Fibroblast of lung (primary cell): ENCODE measurements around the gene STK10. TPM values are rescaled to one million over a fixed set of nuclear protein-coding genes. Genes with fewer than 3 reads are reported as not detected.
"Not testable (repeated sequence)": the region's sequence is repeated elsewhere in the genome, so short reads cannot be mapped to it uniquely, and the experiment has no call there.

Source experiments
- DNase-seq, 2 donors: peaks; one replicate each; pipeline versions ENCODE4 v3.0.0 to v3.0.0-alpha.2; 2010; ENCODE audit warnings: low read depth in 2 of 2
- H2AFZ ChIP-seq: 2 replicates; pipeline ENCODE4 v1.5.1; 2012; ENCODE audit warnings: low read length, control low read depth, inconsistent platforms
- H3K27ac ChIP-seq: 2 replicates; pipeline ENCODE4 v1.5.1; 2011; ENCODE audit warnings: low read length, control low read depth; ENCODE audit not compliant: insufficient read depth
- H3K27me3 ChIP-seq: 2 replicates; pipeline ENCODE4 v1.5.1; 2011; ENCODE audit warnings: mild to moderate bottlenecking, low read length; ENCODE audit not compliant: control insufficient read depth, insufficient read depth
- H3K36me3 ChIP-seq: 2 replicates; pipeline ENCODE4 v1.5.1; 2011; ENCODE audit warnings: low read length; ENCODE audit not compliant: control insufficient read depth, insufficient read depth
- H3K4me1 ChIP-seq: 2 replicates; pipeline ENCODE4 v1.5.1; 2011; ENCODE audit warnings: low read length; ENCODE audit not compliant: control insufficient read depth, insufficient read depth; ENCODE audit errors: extremely low read depth
- H3K4me2 ChIP-seq: 2 replicates; pipeline ENCODE4 v1.5.1; 2011; ENCODE audit warnings: low read length, control low read depth; ENCODE audit not compliant: insufficient read depth; ENCODE audit errors: extremely low read depth
- H3K4me3 ChIP-seq, 4 experiments: fragments of 200-600 bp in 1 of 4; sonication (generic) in 1 of 4; replicated peaks in 1 of 4; 2 replicates each; pipeline ENCODE4 v1.5.1; 2011 to 2016; ENCODE audit warnings: low read length in 4 of 4, low read depth in 3 of 4, mild to moderate bottlenecking in 3 of 4, control low read depth in 2 of 4, inconsistent platforms in 1 of 4, mixed read lengths in 1 of 4; ENCODE audit not compliant: insufficient read depth in 1 of 4; ENCODE audit errors: control extremely low read depth in 1 of 4
- H3K79me2 ChIP-seq: 2 replicates; pipeline ENCODE4 v1.5.1; 2012; ENCODE audit warnings: mild to moderate bottlenecking, low read length, inconsistent platforms; ENCODE audit not compliant: control insufficient read depth, insufficient read depth
- H3K9ac ChIP-seq: 2 replicates; pipeline ENCODE4 v1.5.1; 2011; ENCODE audit warnings: mild to moderate bottlenecking, low read length, control low read depth; ENCODE audit not compliant: insufficient read depth
- H3K9me3 ChIP-seq: 2 replicates; pipeline ENCODE4 v1.5.1; 2012; ENCODE audit warnings: low read depth, low read length; ENCODE audit not compliant: control insufficient read depth, insufficient read depth
- H4K20me1 ChIP-seq: 2 replicates; pipeline ENCODE4 v1.5.1; 2011; ENCODE audit warnings: low read length; ENCODE audit not compliant: control insufficient read depth, insufficient read depth; ENCODE audit errors: extremely low read depth
- EZH2 ChIP-seq: IDR thresholded peaks from 2 replicates; pipeline ENCODE4 v1.5.1; 2012; ENCODE audit warnings: low read length, control low read depth, mild to moderate bottlenecking; ENCODE audit errors: missing control alignments
- polyA plus RNA-seq, 2 donors: library from polyadenylated mRNA; depleted of rRNA in 1 of 2; stranded (reverse) in 1 of 2; unstranded in 1 of 2; fragments of >200 nt; gene quantifications; 2 replicates each; pipeline ENCODE4 v1.2.1, GENCODE V29; 2011 to 2012; ENCODE audit warnings: missing spikeins in 1 of 2
- total RNA-seq: library from RNA; depleted of rRNA; stranded (reverse); fragments of >200 nt; gene quantifications from 2 replicates; pipeline ENCODE4 v1.2.1, GENCODE V29; 2014
- TF ChIP-seq, protein P1 (sequence below), 2 donors: IDR thresholded peaks in 1 of 2; conservative IDR thresholded peaks in 1 of 2; 1 replicate in 1 of 2; 2 replicates in 1 of 2; pipeline ENCODE4 v1.5.1; 2011 to 2012; ENCODE audit warnings: low read length in 2 of 2, control low read depth in 1 of 2, inconsistent platforms in 1 of 2, low read depth in 1 of 2, mild to moderate bottlenecking in 1 of 2

STK10 gene
- total and polyA plus RNA-seq, 2 donors (not counting 1 experiment from before 2014, with no cell fraction given): 8.9 to 16.0 TPM

DNA sequence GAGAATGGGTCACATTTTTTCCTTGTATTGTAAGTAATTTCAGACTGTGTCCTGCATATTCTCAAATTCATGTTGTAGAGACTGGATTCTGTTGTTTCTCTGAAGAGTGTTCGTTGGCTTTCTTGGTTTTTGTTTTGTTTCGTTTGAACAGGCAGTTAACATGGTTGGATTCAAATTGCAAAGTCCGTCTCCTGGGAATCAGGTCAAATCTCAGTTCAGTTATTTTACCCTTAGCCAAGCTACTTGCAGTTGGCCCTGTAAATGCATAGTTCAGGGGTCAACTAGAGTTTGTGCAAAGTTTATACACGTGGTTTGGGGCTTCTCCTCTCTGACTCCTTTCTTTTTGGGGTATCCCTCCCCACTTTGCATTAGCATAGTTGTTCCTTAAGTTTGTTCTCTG is 159.9 kb downstream of the STK10 start:
- Histone ChIP-seq H3K4me1 (no peaks in the 10 kb centered on the region), H3K9ac (no peak overlapping the region), H2AFZ (no peak overlapping the region), H3K9me3 (no peaks in the 10 kb centered on the region), H3K4me2 (no peak overlapping the region), H3K27ac (no peak overlapping the region), H3K36me3 (no peaks in the 10 kb centered on the region), H4K20me1 (no peaks in the 10 kb centered on the region), H3K79me2 (no peaks in the 10 kb centered on the region), H3K27me3 (no peaks in the 10 kb centered on the region), H3K4me3 (no peak overlapping the region)
- TF ChIP-seq, protein P1, sequence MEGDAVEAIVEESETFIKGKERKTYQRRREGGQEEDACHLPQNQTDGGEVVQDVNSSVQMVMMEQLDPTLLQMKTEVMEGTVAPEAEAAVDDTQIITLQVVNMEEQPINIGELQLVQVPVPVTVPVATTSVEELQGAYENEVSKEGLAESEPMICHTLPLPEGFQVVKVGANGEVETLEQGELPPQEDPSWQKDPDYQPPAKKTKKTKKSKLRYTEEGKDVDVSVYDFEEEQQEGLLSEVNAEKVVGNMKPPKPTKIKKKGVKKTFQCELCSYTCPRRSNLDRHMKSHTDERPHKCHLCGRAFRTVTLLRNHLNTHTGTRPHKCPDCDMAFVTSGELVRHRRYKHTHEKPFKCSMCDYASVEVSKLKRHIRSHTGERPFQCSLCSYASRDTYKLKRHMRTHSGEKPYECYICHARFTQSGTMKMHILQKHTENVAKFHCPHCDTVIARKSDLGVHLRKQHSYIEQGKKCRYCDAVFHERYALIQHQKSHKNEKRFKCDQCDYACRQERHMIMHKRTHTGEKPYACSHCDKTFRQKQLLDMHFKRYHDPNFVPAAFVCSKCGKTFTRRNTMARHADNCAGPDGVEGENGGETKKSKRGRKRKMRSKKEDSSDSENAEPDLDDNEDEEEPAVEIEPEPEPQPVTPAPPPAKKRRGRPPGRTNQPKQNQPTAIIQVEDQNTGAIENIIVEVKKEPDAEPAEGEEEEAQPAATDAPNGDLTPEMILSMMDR (conservative IDR thresholded peaks at IDR 0.05 in 1 of 2, IDR thresholded peaks at IDR 0.05 in 1 of 2; ENCODE audit: low read depth in 1 of 2, low read length in 2 of 2): no peak
- no peak for TF ChIP-seq EZH2
- no peak for DNase-seq

DNA sequence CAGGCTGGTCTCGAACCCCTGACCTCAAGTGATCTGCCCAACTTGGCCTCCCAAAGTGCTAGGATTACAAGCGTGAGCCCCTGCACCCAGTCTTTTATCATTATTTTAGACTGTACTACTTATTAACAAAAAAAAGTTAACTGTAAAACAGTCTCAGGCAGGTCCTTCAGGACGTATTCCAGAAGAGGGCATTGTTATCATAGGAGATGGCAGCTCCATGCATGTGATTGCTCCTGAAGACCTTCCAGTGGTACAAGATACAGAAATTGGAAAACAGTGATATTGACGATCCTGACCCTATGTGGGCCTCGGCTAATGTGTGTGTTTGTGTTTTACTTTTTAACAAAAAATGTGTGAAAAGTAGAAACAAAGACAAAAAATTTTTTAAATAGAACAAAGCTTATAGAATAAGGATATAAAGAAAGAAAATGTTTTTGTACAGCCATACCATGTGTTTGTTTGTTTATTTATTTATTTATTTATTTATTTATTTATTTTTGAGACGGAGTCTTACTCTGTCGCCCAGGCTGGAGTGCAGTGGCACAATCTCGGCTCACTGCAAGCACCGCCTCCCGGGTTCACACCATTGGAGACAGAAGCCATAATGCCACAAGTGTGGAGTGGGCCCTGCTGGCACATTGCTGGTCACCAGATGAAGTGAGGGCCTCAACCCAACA is 167.8 kb downstream of the STK10 start:
- H3K4me1 ChIP-seq, DNase-seq: not testable (repeated sequence)

DNA sequence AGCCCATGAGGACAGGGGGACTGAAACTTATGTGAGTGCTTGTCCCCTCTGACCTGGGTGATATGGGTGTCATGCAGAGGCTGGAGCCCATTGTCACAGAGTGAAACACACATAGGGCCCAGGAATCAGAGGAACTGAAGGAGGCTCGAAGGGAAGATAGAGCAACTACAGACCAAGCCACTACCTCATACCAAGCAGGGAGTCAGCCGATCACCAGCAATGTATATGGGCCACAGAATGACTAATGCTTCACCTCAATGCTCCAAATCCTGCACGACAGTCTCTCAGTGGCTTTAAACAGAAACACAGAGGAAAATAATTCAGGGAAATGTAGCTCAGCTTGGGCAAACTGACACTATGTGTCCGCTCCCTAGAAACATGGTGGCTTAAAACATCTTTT is 172.7 kb downstream of the STK10 start:
- Histone ChIP-seq H3K9me3 (no peaks in the 10 kb centered on the region), H3K4me3 (no peak overlapping the region), H3K36me3 (no peaks in the 10 kb centered on the region), H3K27ac (no peak overlapping the region), H3K9ac (no peak overlapping the region), H3K4me1 (no peaks in the 10 kb centered on the region), H4K20me1 (no peaks in the 10 kb centered on the region), H3K27me3 (no peaks in the 10 kb centered on the region), H3K79me2 (no peaks in the 10 kb centered on the region), H3K4me2 (no peak overlapping the region), H2AFZ (no peak overlapping the region)
- DNase-seq: no peak
- no peak for TF ChIP-seq EZH2
- TF ChIP-seq, protein P1 (conservative IDR thresholded peaks at IDR 0.05 in 1 of 2, IDR thresholded peaks at IDR 0.05 in 1 of 2; ENCODE audit: low read depth in 1 of 2, low read length in 2 of 2): no peak

More for the DNA sequence above, 167.8 kb downstream of the STK10 start:
- not testable (repeated sequence) for H3K36me3 ChIP-seq, H3K27me3 ChIP-seq, H3K9ac ChIP-seq, H3K4me2 ChIP-seq, H4K20me1 ChIP-seq, H3K9me3 ChIP-seq, H3K79me2 ChIP-seq, H3K4me3 ChIP-seq, H2AFZ ChIP-seq, H3K27ac ChIP-seq
